Measurements from ENCODE around the gene CACNA1B. TPM values are rescaled to one million over a fixed set of nuclear protein-coding genes. Genes with fewer than 3 reads are reported as not detected.
"Not testable (repeated sequence)": the region's sequence is repeated elsewhere in the genome, so short reads cannot be mapped to it uniquely, and the experiment has no call there.

The CACNA1B gene
- total RNA-seq, 1 experiment from 2014 or later = not detected

DNA sequence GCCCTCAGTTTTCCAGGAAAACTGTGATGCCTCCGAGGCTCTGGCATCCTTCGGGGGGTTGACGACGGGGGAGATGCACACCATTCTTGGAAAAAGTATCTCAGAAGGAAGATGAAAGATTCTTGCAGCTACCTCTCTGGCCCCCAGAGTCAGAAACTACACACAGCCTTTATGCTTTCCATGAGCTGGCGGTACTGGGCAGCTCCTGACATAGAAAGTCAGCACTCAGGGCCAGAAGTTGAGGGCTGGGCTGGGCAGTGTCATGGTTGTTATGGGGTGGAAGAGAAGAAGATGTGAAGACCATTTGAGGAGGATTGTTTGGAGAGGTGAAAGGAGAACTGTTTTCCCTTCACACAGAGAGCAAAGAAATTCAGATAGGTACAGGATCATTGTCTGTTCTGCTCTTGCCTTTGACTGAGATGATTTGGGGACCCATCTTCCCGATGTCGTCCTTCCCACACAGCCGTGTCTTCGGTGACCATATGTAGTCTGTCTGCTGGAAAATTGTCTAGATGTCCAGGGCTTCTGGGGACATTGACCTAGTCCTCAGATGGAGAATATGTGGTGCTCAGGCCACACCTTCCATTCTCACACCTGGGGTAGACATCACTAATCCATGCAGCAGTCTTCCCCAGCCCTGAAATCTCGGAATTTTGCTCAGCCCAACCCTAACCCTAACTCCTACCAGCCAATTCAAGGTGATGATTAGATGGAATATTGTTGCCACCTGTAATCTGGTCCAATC is 237.1 kb downstream of the CACNA1B start:
- no peak for DNase-seq (ENCODE audit: low spot score)

DNA sequence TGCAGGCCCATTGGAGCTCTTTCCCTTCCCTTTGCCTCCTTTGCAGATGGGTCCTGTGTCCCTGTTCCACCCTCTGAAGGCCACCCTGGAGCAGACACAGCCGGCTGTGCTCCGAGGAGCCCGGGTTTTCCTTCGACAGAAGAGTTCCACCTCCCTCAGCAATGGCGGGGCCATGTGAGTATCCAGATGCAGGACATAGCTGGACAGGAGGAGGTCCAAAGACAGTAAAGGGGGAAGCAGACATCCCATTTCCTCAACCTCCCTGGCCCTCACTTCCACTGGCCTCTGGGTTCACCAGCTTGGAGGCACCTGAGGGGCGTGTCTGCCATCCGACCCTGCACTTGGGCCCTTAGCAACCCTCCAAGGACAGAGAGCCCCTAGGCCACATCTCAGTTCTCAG is 237.9 kb downstream of the CACNA1B start:
- no peak for DNase-seq (ENCODE audit: low spot score)

DNA sequence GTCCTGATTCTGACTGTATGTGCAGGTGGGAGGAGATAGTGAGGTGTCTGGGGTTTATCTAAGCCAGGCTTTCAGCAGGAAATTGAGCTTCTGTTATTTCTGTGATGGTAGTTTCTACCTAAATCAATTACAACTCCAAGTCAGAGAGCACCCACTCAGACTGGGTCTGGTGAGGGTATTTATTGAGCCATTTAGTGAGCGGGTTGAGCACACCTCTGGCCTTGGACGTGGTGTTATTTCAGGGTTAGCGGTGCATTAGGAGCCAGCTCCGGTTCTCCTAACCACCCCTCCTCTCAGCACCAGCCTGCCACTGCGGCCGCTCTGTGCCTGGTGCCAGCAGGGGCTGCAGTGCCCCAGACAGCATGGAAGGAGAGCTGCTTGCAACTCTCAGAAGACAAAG is 238.9 kb downstream of the CACNA1B start:
- DNase-seq (ENCODE audit: low spot score) = no peak

DNA sequence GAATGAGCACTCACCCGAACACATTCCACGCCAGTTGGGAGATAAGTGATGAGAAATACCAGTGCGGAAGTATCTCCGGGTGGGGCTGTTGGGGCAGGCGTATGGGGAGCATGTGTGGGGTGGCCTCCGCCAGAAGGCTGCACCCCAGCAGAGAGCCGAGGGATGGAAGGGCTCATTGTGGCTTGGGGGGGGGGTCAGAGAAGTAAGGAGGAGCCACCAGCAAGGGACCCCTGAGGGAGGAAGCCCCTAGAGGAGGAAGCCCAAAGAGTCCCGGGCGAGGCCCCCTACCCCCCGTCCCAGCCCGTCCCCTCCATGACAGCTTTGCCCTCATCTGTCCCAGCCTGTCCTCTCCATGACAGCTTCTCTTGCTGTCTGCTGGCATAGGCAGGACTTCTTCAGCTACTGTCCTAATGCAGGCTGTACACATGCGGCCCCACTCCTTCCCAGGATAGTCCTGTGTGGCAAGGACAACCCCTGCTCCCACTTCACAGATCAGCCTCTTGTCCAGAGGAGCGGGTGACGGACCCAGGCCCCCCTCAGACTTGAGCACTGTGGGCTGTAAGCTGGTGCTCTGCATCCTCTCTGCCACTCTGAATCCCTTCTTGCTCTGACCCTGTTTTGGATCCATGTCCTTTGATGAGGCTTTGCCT is 239.6 kb downstream of the CACNA1B start:
- DNase-seq (ENCODE audit: low spot score) = no peak

DNA sequence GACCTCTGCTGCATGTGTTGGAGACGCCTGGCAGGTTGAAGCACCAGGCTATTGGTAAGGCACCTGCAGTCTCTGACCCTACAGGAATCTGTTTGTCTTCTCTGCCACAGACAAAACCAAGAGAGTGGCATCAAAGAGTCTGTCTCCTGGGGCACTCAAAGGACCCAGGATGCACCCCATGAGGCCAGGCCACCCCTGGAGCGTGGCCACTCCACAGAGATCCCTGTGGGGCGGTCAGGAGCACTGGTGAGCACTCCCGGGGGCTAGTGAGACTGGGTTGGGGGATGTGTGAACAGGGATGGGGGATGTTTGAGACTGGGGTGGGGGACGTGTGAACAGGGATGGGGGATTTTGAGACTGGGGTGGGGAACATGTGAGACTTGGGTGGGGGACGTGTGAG is 240.3 kb downstream of the CACNA1B start:
- DNase-seq (ENCODE audit: low spot score) = no peak

DNA sequence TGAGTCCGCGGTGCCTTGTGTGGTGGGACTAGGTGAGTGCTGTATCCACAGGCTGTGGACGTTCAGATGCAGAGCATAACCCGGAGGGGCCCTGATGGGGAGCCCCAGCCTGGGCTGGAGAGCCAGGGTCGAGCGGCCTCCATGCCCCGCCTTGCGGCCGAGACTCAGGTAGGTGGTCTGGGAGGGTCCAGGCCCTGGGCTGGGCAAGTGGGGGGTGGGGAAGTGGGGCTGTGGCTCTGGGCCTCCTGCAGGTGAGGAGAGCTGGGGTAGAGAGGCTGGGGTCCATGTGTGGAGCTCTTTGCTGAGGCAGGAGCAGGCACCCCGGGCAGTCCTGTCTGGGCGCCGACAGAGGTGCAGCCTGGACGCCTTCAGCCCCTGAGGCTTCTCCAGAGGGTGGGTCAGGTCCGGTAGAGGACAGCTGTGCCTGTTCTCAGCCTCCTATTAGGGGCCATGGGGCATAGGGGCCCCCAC is 241.1 kb downstream of the CACNA1B start:
- DNase-seq (ENCODE audit: low spot score) = no peak

DNA sequence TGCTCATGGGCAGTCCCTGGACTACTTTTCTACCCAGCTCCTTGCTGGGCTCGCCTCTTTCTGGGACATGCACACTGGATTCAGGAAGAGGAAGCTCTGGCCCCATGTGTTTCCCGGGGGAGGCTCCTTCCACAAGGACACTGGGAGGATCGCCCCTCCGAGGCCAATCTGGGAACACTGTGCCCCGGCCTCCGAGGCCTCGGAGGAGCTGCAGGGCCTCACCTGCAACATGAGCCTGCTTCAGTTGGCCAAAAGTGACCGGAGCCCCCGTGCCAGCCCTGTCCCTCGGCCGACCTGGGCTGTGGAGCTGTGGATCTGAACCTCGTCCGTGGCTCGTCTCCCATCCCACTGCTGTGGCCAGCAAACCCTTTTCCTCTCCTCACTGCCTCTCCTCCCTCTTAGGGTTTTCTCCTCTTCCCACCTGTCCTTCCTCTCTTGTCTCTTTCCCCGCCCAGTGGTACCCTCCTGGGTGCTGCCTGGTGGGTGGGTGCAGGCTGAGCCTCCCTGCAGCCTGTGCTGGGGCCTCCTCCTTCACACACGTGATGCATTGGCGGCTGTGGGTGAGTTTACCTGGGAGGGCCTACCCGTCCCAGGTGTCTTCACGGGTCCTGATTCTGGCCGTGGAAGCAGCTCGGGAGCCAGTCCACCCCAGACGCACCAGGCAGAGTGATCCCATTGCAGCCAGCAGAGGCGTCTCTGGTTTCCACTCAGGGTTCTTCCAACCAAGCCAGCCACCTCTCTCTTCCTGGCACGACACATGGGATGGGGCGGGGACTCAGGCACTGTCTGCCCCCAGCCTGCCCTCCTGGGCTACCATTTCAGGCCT is 241.8 kb downstream of the CACNA1B start:
- no peak for DNase-seq (ENCODE audit: low spot score)

DNA sequence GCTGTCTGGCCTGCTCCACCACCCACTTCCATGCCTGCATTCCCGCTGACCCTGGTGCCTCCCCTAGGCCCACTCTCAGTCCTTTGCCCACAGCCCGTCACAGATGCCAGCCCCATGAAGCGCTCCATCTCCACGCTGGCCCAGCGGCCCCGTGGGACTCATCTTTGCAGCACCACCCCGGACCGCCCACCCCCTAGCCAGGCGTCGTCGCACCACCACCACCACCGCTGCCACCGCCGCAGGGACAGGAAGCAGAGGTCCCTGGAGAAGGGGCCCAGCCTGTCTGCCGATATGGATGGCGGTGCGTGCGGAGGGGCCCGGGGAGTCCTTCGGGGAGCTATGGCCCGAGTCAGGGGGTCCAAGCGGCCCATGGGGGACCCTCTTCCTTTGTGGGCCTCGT is 242.5 kb downstream of the CACNA1B start:
- no peak for DNase-seq (ENCODE audit: low spot score)

DNA sequence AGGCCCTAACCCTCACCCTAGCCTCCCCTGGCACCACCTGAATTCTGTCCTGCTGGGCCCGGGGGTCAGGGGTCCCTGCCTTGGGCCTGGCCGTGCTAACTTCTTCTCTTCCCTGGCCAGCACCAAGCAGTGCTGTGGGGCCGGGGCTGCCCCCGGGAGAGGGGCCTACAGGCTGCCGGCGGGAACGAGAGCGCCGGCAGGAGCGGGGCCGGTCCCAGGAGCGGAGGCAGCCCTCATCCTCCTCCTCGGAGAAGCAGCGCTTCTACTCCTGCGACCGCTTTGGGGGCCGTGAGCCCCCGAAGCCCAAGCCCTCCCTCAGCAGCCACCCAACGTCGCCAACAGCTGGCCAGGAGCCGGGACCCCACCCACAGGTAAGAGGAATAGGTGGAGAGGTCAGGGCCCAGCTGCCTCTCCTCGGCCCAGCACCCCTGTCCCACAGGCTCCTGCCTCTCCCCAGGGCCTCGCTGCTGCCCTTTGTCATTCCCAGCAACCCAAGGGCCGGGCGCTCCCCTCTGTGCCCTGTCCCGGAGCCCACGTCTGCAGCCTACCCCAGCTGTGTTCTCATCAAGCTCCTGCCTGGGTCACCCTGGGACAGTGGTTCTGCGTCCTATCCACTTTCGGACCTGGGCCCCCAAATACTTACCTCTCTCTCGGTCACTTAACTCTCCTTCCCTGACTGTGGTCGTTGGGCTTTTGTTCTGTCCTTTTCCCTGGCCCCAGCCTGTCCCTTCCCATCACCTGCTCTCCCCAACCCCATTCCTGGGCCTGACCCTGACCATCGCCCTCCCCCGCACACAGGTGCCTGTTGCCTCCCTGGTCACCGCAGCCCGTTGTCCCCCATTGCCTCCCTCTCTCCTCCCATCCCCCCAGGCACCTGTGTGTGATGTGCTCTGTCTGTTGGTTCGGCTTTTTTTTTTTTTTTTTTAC is 243.2 kb downstream of the CACNA1B start:
- no peak for DNase-seq (ENCODE audit: low spot score)

DNA sequence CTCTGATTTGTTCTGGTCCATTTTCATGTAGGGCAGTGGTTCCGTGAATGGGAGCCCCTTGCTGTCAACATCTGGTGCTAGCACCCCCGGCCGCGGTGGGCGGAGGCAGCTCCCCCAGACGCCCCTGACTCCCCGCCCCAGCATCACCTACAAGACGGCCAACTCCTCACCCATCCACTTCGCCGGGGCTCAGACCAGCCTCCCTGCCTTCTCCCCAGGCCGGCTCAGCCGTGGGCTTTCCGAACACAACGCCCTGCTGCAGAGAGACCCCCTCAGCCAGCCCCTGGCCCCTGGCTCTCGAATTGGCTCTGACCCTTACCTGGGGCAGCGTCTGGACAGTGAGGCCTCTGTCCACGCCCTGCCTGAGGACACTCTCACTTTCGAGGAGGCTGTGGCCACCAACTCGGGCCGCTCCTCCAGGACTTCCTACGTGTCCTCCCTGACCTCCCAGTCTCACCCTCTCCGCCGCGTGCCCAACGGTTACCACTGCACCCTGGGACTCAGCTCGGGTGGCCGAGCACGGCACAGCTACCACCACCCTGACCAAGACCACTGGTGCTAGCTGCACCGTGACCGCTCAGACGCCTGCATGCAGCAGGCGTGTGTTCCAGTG is 244.0 kb downstream of the CACNA1B start:
- DNase-seq (ENCODE audit: low spot score) = no peak

DNA sequence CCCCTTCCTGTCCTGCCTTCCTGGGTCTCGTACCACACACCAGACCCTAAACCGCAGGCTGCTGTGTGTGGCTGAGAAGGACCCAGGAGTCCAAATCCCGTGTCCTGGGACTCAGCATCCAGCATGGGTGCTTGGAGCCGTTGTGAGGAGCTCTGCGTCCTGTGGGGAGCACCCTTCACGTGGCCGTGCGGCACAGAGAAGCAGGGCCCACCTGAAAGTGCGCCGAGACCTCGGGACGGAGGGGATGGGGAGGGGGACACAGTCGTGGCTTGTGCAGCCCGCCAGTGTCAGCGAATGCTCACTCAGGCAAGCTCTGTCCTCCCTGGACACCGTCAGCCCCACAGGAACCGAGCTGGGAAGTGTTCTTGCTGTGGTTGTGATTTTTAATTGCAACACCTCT is 244.6 kb downstream of the CACNA1B start:
- DNase-seq (ENCODE audit: low spot score) = no peak

DNA sequence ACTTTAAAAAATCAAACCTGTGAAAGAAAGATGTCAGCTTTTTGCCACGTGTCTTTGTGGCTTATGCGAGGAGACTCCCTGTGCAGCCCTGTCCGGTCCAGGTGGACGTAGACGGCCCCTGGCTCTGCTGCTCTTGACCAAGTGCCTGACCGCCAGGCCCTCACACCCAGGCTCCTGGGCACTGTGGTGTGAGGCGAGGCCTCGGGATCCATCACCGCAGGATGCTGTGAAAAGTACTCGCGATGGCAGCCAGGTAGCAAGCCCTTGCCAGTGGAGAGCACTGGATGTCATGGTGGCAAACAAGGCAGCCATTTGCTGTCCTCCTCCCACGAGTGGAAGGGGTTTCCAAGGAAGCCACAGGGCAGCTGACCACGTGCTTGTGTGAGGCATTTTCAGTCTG is 245.1 kb downstream of the CACNA1B start:
- DNase-seq (ENCODE audit: low spot score) = no peak

DNA sequence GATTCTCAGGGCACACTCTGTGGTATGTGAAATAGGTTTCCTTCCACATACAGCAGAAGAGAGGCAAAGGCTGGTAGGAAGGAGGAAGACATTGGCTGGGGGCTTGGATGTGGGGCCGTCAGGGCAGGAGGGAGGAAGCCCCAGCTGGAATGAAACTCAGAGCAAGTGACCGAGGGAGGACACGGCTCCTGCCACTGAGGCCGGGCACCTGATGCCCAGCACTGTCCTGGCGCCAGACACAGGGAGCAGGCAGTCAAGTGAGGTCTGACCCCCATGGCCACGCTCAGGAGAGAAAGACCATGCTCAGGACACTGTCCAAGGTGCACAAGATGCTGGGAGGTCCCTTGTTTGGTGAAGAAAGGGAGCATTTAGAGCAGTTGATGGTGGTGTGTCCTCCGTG is 245.5 kb downstream of the CACNA1B start:
- no peak for DNase-seq (ENCODE audit: low spot score)

DNA sequence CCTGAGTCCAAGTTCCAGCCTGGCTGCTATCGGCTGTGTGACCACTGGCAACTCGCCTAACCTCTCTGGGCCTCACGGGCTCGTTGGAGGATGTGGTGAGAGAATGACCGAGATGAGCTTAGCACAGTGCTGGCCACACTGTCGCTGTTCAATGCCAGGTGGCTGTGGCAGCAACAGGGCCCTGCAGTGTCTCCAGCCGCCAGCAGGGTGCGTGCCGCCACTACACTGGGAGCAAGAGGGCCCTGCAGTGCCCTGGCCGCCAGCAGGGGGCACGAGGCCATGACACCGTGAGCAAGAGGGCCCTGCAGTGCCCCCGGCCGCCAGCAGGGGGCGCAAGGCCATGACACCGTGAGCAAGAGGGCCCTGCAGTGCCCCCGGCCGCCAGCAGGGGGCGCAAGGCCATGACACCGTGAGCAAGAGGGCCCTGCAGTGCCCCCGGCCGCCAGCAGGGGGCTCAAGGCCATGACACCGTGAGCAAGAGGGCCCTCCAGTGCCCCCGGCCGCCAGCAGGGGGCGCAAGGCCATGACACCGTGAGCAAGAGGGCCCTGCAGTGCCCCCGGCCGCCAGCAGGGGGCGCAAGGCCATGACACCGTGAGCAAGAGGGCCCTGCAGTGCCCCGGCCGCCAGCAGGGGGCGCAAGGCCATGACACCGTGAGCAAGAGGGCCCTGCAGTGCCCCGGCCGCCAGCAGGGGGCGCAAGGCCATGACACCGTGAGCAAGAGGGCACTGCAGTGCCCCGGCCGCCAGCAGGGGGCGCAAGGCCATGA is 248.7 kb downstream of the CACNA1B start:
- not testable (repeated sequence) for DNase-seq (ENCODE audit: low spot score)

DNA sequence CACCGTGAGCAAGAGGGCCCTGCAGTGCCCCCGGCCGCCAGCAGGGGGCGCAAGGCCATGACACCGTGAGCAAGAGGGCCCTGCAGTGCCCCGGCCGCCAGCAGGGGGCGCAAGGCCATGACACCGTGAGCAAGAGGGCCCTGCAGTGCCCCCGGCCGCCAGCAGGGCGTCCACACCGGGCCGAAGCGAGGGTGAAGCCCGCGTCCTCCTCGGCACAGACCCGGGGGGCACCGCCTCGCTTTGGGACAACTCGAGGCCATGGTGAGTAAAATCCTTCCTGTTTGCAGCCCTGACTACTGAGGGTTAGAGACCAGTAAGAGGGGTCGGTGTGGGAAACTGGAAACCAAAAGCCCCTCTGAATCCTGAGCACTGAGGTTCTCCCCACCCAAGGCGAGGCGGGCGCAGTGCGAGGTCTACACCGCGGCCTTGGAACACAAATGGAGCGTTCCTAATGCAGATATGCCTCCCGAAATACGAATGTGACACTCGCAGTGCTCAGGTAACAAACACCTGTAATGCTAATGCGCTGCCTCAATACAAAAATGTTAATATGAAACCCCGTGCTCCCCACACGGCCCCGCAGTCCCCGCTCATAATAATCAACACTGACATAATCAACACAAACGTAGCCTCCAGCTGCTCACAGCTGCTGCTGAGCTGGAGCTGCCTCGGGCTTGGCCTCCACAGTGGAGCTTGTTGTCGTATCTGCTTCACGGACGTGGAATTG is 249.4 kb downstream of the CACNA1B start:
- not testable (repeated sequence) for DNase-seq (ENCODE audit: low spot score)

DNA sequence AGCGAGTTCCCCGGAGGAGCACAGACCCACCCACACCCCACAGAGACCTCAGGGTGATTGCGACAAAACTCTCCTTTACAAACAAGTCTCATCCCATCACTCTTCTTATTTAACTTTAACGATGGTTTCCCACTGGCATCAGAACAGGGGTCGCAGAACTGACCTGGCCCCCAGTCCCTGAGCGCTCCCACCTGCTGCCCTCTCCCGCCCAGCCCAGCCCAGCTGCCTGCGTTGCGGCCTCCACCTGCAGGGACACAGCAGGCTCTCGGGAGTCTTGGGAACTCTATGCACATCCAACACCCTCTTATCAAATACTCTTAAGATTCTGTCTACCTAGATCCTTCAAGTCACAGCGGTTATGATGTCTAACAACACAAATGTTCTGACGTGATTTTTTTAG is 250.4 kb downstream of the CACNA1B start:
- not testable (repeated sequence) for DNase-seq (ENCODE audit: low spot score)

DNA sequence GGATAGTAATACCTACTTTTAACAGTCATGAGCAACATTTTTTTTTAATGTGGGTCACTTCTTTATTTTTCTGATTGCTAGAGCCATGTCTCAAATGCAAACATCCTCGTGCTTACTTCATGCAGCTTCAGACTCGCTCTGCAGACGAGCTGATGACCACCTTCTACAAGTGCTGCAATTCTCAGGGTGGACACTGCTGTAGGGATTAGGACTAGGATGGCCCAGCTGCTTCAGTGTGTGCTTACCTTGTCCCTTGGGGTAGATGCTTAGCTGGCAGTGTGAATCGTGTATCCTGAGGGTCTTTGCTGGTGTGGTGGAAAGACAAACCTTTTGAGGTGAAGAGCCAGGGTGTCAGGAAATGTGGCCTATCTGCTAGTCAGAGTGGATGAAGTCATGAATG is 251.7 kb downstream of the CACNA1B start:
- not testable (repeated sequence) for DNase-seq (ENCODE audit: low spot score)

DNA sequence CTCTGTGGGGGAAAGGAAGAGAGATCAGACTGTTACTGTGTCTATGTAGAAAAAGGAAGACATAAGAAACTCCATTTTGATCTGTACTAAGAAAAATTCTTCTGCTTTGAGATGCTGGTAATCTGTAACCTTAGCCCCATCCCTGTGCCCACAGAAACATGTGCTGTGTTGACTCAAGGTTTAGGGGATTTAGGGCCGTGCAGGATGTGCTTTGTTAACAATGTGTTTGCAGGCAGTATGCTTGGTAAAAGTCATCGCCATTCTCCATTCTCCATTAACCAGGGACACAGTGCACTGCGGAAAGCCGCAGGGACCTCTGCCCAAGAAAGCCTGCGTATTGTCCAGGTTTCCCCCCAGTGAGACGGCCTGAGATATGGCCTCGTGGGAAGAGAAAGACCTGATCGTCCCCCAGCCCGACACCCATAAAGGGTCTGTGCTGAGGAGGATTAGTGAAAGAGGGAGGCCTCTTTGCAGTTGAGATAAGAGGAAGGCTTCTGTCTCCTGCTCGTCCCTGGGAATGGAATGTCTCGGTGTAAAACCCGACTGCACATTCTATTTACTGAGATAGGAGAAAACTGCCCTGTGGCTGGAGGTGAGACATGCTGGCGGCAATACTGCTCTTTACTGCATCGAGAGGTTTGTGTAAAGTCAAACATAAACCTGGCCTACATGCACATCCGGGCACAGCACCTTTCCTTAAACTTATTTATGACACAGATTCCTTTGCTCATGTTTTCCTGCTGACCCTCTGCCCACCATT is 255.5 kb downstream of the CACNA1B start:
- not testable (repeated sequence) for DNase-seq (ENCODE audit: low spot score)

DNA sequence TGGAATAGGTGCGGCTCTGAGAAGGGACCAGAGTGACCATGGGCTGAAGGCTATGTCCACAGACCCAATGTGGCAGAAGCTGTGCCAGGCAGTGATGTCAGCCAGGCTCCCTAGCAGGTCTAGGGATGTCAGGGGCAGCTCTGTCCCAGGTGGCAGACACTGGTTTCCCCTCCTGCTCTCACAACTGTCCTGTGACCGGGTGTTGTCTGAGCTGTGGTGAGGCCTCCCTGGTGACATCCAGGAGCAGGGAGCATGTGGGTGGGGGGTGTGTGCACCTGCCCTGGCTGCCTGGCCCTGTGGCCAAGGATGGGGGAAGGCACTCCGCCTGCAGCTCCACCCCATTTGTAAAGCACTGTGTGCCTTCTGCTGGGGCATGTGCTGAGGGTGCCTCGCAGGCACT is 257.0 kb downstream of the CACNA1B start:
- not testable (repeated sequence) for DNase-seq (ENCODE audit: low spot score)
